Fibroblast of pulmonary artery (primary cell): ENCODE measurements around the gene DSG2.

Source experiments
- DNase-seq: peaks from one replicate; pipeline ENCODE4 v3.0.0-alpha.2; 2010; ENCODE audit warnings: low read depth
- H3K4me3 ChIP-seq: replicated peaks from 2 replicates; pipeline ENCODE4 v1.5.1; 2011; ENCODE audit warnings: low read depth, mild to moderate bottlenecking, control low read depth, low read length, moderate library complexity
- CTCF ChIP-seq: IDR thresholded peaks from 2 replicates; pipeline ENCODE4 v1.5.1; 2011; ENCODE audit warnings: mild to moderate bottlenecking, control low read depth, low read length, inconsistent platforms; ENCODE audit errors: missing control alignments

The DSG2 gene

DNA sequence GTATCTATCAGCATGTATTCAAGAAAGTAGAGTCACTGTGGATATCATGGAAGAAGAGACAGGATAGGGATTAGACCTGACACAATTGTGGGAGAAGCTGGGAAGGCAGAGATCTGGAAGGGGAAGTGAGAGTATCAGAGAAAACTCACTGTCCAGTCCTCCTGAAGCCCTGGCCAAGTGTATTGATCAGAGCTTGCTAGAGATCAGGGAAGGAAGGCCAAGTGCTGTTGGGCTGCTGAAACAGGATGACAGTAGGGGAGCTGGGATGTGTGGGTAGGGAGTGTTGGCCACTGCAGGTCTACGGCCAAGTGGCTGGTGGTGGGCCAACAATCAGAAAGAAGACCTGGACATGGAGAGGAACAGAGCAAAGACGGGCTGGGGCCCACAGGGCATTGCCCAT is 67.4 kb downstream of the DSG2 start:
- no peak for TF ChIP-seq CTCF
- DNase-seq, result no peak
- H3K4me3 ChIP-seq, result no peak overlapping the region

DNA sequence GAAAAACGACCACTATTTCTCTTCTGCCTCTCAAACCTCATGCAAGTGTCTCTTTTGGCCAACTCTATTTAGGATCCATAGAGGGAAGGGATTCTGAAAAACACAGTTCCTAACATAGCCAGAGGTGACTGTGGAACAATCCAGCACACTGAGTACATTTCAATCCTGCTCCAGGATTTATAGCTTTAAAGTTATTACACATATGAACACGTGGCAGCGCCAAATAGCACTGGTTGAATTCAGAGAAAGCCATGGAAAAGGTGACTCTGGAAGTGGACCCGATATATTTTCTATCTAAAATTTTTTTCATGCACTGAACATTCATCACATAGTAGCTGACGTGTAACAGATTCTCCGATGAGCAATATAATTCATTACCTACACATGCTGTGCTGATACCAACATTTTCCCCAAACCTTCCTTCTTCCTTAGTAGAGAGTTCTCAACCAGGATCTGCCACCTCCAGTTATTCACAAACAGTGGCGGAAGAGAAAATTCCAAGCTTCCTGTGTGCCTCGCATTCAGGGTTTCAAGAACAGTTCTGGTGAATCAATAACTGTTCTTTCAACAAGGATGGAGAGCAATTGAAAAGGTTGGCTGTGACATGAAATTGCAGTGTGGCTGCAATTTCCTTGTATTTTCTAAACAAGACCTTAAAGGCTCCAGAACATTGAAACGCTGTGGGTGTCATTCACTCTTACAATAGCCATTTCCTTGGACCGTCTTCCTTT is 68.0 kb downstream of the DSG2 start:
- DNase-seq, result no peak
- H3K4me3 ChIP-seq, result no peak overlapping the region
- TF ChIP-seq CTCF, result no peak

- DNase-seq, result no peak
- TF ChIP-seq CTCF, result no peak
- H3K4me3 ChIP-seq, result no peak overlapping the region
Observed at GRCh38 chr18:31566576-31567306, 68.8 kb downstream of the DSG2 start.

- no peak overlapping the region for H3K4me3 ChIP-seq
- DNase-seq, result no peak
- no peak for TF ChIP-seq CTCF
Observed at GRCh38 chr18:31572368-31572767, 74.4 kb downstream of the DSG2 start.

GRCh38 chr18:31573051-31573450 is 75.1 kb downstream of the DSG2 start:
- TF ChIP-seq CTCF, result no peak
- H3K4me3 ChIP-seq, result no peak overlapping the region
- no peak for DNase-seq

DNA sequence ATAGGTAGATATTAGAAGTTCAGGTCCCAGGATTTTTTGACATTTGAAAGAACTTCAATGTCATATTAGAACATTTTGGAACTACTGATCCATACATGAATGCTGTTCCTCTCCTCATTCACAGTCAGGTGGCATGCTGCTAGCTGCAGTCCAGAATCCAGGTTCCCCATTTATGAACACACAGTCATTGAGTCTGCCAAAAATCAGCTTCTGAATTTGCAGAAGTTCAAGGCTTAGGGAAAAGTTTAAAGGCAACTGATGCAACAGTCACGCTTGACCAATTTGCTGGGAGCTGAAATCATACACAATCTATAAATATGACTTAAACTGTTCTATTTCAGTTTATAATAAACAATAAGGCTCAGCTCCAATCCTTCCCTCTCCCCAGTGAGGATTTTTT is 76.4 kb downstream of the DSG2 start:
- no peak for DNase-seq
- TF ChIP-seq CTCF, result no peak
- no peak overlapping the region for H3K4me3 ChIP-seq
